ENCODE results near the gene FSD2. TPM values are rescaled to one million over a fixed set of nuclear protein-coding genes. Genes with fewer than 3 reads are reported as not detected.

FSD2 gene
- total and polyA plus RNA-seq, 9 of the 15 experiments (the other 6 are each of a cell fraction or from before 2014, with no cell fraction given), result 0.01 to 0.06 TPM; not detected in 7

GRCh38 chr15:82749951-82750830 is 55.7 kb downstream of the FSD2 start (continued):
- TF ChIP-seq HOMEZ (CRISPR knock-in tag; IDR thresholded peaks at IDR 0.05) (no peak), PHF8 (IDR thresholded peaks at IDR 0.05; ENCODE audit: borderline replicate concordance, low read length) (peak; percentile 91), ZFP1 (CRISPR knock-in tag; IDR thresholded peaks at IDR 0.05) (no peak), DACH1 (IDR thresholded peaks at IDR 0.05; ENCODE audit: partially characterized antibody) (peak; percentile 80), SUPT5H (IDR thresholded peaks at IDR 0.05) (peak; percentile 95), MEIS2 (IDR thresholded peaks at IDR 0.05; ENCODE audit: partially characterized antibody) (peak; percentile 60), HDAC6 (IDR thresholded peaks at IDR 0.05; ENCODE audit: low read depth, low read length) (no peak), ZNF586 (CRISPR knock-in tag; conservative IDR thresholded peaks at IDR 0.05) (no peak), NEUROD1 (IDR thresholded peaks at IDR 0.05; ENCODE audit: borderline replicate concordance, low read depth, low read length, partially characterized antibody) (peak; percentile 71), SFPQ (IDR thresholded peaks at IDR 0.05; ENCODE audit: low read depth, low read length) (no peak), ZNF589 (CRISPR knock-in tag; IDR thresholded peaks at IDR 0.05; ENCODE audit: low read depth) (no peak), CHD4 (IDR thresholded peaks at IDR 0.05; ENCODE audit: insufficient read depth, insufficient replicate concordance, low read depth, low read length, poor library complexity, severe bottlenecking) (no peak), HCFC1 (IDR thresholded peaks at IDR 0.05; ENCODE audit: low read depth, low read length) (peak; percentile 68; the same call in 1 of the 2 replicates), IRF2 (CRISPR knock-in tag; IDR thresholded peaks at IDR 0.05) (no peak), ZNF449 (CRISPR knock-in tag; IDR thresholded peaks at IDR 0.05) (no peak), ZFP91 (CRISPR knock-in tag; IDR thresholded peaks at IDR 0.05) (no peak), TCF3 (CRISPR knock-in tag; IDR thresholded peaks at IDR 0.05) (0 out of 2 replicates have a peak, but pooled peaks have one; percentile 5)
